Peyer's patch (tissue), 4 donors: ENCODE measurements around the gene ZNF25. TPM values are rescaled to one million over a fixed set of nuclear protein-coding genes. Genes with fewer than 3 reads are reported as not detected.
"Not testable (repeated sequence)": the region's sequence is repeated elsewhere in the genome, so short reads cannot be mapped to it uniquely, and the experiment has no call there.

Source experiments
- DNase-seq, 3 donors: peaks; one replicate each; pipeline ENCODE4 v3.0.0-alpha.2; 2017 to 2019
- H3K27ac ChIP-seq, 4 donors: fragments of 200-600 bp; sonication (generic); one replicate each; pipeline ENCODE4 v1.5.1; 2016 to 2019
- H3K27me3 ChIP-seq, 2 donors: fragments of 200-600 bp; sonication (generic); one replicate each; pipeline ENCODE4 v1.5.1; 2019
- H3K36me3 ChIP-seq, 3 donors: fragments of 200-600 bp; sonication (generic); one replicate each; pipeline ENCODE4 v1.5.1; 2016 to 2019
- H3K4me1 ChIP-seq, 4 donors: fragments of 200-600 bp; sonication (generic); one replicate each; pipeline ENCODE4 v1.5.1; 2016 to 2019
- H3K4me3 ChIP-seq, 4 donors: fragments of 200-600 bp; sonication (generic); 1 replicate in 3 of 4; 2 replicates in 1 of 4; pipeline ENCODE4 v1.5.1; 2016 to 2019; ENCODE audit warnings: mild to moderate bottlenecking in 1 of 4
- H3K9me3 ChIP-seq, 4 donors: fragments of 200-600 bp; sonication (generic); one replicate each; pipeline ENCODE4 v1.5.1; 2016 to 2019; ENCODE audit warnings: mild to moderate bottlenecking in 1 of 4
- CTCF ChIP-seq, 6 experiments: fragments of 450-650 bp in 4 of 6; fragments of 200-600 bp in 2 of 6; sonication (generic) in 1 of 6; IDR thresholded peaks; one replicate each; pipeline ENCODE4 v1.5.1; 2017 to 2019; ENCODE audit warnings: antibody characterized with exemption in 6 of 6, mild to moderate bottlenecking in 3 of 6, moderate library complexity in 1 of 6
- POLR2A ChIP-seq, 2 donors: fragments of 450-650 bp; IDR thresholded peaks; one replicate each; pipeline ENCODE4 v1.5.1; 2017; ENCODE audit warnings: antibody characterized with exemption in 2 of 2, mild to moderate bottlenecking in 2 of 2, moderate library complexity in 2 of 2
- total RNA-seq, 4 donors: library from RNA; depleted of rRNA; stranded (reverse); fragments of >200 nt; gene quantifications; one replicate each; pipeline ENCODE4 v1.1.0, GENCODE V29; 2016

Gene ZNF25
- total RNA-seq: 10 to 100 TPM in 1 of 4 donors, 1 to 10 TPM in 3; 2.6 to 15.7 (median 4.1) TPM

- DNase-seq: peak; percentile 98 to 99 (median 99)
- H3K27ac ChIP-seq: peak within 1 kb of the TSS; percentile 97 to 99 (median 98)
- TF ChIP-seq CTCF (IDR thresholded peaks at IDR 0.05): peak; percentile 83 to 96 (median 94)
- TF ChIP-seq POLR2A (IDR thresholded peaks at IDR 0.05): peak; percentile 61 to 64
Measured at GRCh38 chr10:37976091-37976879, at the start of gene ZNF25. TSS of gene ZNF25 (minus strand) at chr10:37976647. CDS start at chr10:37971722, 4,925 bp downstream.

DNA sequence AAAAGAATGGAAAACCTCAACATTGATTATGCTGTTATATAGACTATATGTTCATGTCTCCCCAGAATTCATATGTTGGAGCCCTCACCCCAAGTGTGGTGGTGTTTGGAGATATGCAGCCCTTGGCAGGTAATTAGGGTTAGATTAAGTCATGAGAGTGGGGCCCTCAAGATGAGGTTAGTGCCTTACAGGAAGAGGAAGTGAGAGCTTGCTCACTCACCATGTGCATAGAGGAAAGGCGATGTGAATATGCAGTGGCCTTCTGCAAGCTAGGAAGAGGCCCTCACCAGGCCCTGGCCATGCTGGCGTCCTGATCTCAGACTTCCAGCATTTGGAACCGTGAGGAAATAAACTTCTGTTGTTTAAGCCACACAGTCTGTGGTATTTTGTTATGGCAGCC, 48.8 kb upstream of the ZNF25 start:
- no peaks in the 10 kb centered on the region for H3K27me3 ChIP-seq
- DNase-seq: no peak
- no peaks in the 10 kb centered on the region for H3K4me1 ChIP-seq
- TF ChIP-seq POLR2A (IDR thresholded peaks at IDR 0.05) (no peak), CTCF (IDR thresholded peaks at IDR 0.05) (no peak)
- no peaks in the 10 kb centered on the region for H3K9me3 ChIP-seq
- H3K4me3 ChIP-seq: no peak overlapping the region
- H3K36me3 ChIP-seq: peaks cover 0 to 72% (median 0%) of the 10 kb centered on the region in 3 donors
- no peak overlapping the region for H3K27ac ChIP-seq

More at GRCh38 chr10:37976091-37976879, at the start of gene ZNF25:
- no peaks in the 10 kb centered on the region for H3K36me3 ChIP-seq
- H3K9me3 ChIP-seq: no peaks in the 10 kb centered on the region
- no peaks in the 10 kb centered on the region for H3K4me1 ChIP-seq
- no peaks in the 10 kb centered on the region for H3K27me3 ChIP-seq
- peak within 1 kb of the TSS; percentile 71 to 99 (median 78) for H3K4me3 ChIP-seq

DNA sequence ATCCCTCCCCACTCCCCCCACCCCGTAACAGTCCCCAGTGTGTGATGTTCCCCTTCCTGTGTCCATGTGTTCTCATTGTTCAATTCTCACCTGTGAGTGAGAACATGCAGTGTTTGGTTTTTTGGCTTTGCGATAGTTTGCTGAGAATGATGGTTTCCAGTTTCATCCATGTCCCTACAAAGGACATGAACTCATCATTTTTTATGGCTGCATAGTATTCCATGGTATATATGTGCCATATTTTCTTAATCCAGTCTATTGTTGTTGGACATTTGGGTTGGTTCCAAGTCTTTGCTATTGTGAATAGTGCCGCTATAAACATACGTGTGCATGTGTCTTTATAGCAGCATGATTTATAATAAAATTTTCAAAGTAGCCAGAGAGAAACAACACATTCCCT, 42.7 kb upstream of the ZNF25 start:
- not testable (repeated sequence) for H3K27ac ChIP-seq, H3K9me3 ChIP-seq, H3K4me3 ChIP-seq, H3K4me1 ChIP-seq, H3K27me3 ChIP-seq, DNase-seq
- peaks cover 0 to 76% (median 3%) of the 10 kb centered on the region in 3 donors for H3K36me3 ChIP-seq

DNA sequence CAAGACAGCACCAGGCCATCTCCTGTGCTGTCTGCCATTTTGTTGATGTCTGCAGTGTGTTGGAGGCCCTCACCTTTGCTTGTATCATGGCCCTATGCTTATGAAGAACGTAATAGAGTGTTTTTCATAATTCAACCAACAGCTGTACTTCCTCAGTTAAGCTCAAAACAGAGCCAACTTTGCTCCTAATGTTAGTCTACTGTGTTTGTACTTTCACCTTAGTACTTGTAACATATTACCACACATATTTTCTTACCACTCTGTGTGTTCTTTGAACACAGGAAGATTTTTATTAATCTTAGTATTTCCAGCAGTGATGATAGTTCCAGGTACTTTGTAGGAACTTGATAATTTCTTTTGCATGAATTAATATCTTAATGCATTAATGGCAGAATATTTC, 39.9 kb upstream of the ZNF25 start:
- no peak overlapping the region for H3K27ac ChIP-seq
- H3K9me3 ChIP-seq: no peaks in the 10 kb centered on the region
- H3K4me1 ChIP-seq: peaks cover 0 to 9% (median 0%) of the 10 kb centered on the region in 4 donors
- H3K36me3 ChIP-seq: peaks cover 0 to 58% (median 3%) of the 10 kb centered on the region in 3 donors
- no peaks in the 10 kb centered on the region for H3K27me3 ChIP-seq
- no peak for DNase-seq
- TF ChIP-seq CTCF (IDR thresholded peaks at IDR 0.05) (no peak), POLR2A (IDR thresholded peaks at IDR 0.05) (no peak)
- no peak overlapping the region for H3K4me3 ChIP-seq

GRCh38 chr10:38010119-38010903, 33.9 kb upstream of the ZNF25 start, which contains the start of gene ZNF33A:
TSS of gene ZNF33A (plus strand) at chr10:38010675. CDS start at chr10:38012342, 1,667 bp downstream.
- Histone ChIP-seq H3K27me3 (no peaks in the 10 kb centered on the region), H3K27ac (peak within 1 kb of the TSS; percentile 98 to 100 (median 99)), H3K4me3 (peak within 1 kb of the TSS; percentile 79 to 91 (median 86)), H3K9me3 (no peaks in the 10 kb centered on the region), H3K36me3 (peaks cover 0 to 12% (median 0%) of the 10 kb centered on the region in 3 donors), H3K4me1 (peaks cover 0 to 10% (median 0%) of the 10 kb centered on the region in 4 donors)
- peak; percentile 94 to 97 (median 94) for DNase-seq
- TF ChIP-seq CTCF (IDR thresholded peaks at IDR 0.05): peak in 1 of 6 experiments; percentile 16
- peak; percentile 37 to 59 for TF ChIP-seq POLR2A (IDR thresholded peaks at IDR 0.05)
